Activated naive CD4-positive, alpha-beta T cell treated with anti-CD3 and anti-CD28 coated beads, Interleukin-2, amount 50 U/mL, for 24 hours (primary cell): ENCODE measurements around the gene KLF16.

Experiments used
- H3K27ac Mint-ChIP-seq: one replicate; pipeline ENCODE4 v1.8.0; 2021; ENCODE audit warnings: mild to moderate bottlenecking, mixed read lengths
- H3K27me3 Mint-ChIP-seq: one replicate; pipeline ENCODE4 v1.8.0; 2021; ENCODE audit warnings: mixed read lengths
- H3K36me3 Mint-ChIP-seq: one replicate; pipeline ENCODE4 v1.8.0; 2021; ENCODE audit warnings: mixed read lengths
- H3K4me1 Mint-ChIP-seq: one replicate; pipeline ENCODE4 v1.8.0; 2021; ENCODE audit warnings: mixed read lengths
- H3K4me3 Mint-ChIP-seq: one replicate; pipeline ENCODE4 v1.8.0; 2021; ENCODE audit warnings: mild to moderate bottlenecking, mixed read lengths
- H3K9me3 Mint-ChIP-seq: one replicate; pipeline ENCODE4 v1.8.0; 2021; ENCODE audit warnings: mixed read lengths

The KLF16 gene

DNA sequence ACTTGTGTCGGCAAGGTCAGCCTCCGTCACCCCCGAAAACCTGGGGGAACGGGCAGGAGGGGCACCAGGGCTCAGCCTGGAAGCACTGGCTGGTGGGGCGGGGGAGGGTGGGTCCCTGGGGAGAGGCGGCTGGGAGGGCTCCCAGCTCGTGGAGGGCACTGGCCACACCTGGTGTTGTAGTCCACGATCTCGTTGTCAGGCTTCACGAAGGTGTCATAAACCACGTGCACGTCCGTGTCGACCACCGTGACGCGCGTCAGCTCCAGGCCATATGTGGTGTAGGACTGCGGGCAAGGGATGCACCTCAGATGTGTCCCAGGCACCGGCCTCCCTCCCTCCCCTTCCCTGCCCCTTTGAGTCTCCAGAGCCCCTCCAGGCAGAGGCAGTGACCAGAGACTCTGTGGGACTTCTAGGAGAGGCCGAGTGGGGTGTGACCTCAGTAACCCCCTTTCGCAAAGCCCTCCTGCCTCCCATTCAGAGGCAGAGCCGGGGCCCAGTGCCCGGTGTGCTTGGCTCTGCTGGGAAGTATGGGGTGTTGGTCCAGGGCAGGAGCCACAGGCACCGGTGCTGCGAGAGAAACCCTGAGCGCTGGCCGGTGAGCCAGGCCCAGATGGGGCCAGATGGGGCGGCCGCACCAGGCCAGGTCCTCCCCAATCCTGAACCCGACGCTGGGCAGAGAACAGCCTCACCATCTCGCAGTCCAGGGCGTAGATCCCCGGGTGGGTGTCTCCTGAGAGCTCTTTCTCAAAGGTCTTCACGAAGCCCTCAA lies 46.7 kb downstream of the KLF16 start:
- peaks cover 9% of the 10 kb centered on the region for H3K4me1 Mint-ChIP-seq
- peaks cover 2% of the 10 kb centered on the region for H3K36me3 Mint-ChIP-seq
- H3K27me3 Mint-ChIP-seq = no peaks in the 10 kb centered on the region
- H3K27ac Mint-ChIP-seq = no peak overlapping the region
- H3K4me3 Mint-ChIP-seq = no peak overlapping the region
- H3K9me3 Mint-ChIP-seq = no peaks in the 10 kb centered on the region

- Mint-ChIP-seq H3K4me3 (no peak overlapping the region), H3K27me3 (no peaks in the 10 kb centered on the region), H3K4me1 (peaks cover 14% of the 10 kb centered on the region), H3K36me3 (peaks cover 2% of the 10 kb centered on the region), H3K9me3 (no peaks in the 10 kb centered on the region), H3K27ac (no peak overlapping the region)
Observed at GRCh38 chr19:1815605-1816529, 47.5 kb downstream of the KLF16 start.

DNA sequence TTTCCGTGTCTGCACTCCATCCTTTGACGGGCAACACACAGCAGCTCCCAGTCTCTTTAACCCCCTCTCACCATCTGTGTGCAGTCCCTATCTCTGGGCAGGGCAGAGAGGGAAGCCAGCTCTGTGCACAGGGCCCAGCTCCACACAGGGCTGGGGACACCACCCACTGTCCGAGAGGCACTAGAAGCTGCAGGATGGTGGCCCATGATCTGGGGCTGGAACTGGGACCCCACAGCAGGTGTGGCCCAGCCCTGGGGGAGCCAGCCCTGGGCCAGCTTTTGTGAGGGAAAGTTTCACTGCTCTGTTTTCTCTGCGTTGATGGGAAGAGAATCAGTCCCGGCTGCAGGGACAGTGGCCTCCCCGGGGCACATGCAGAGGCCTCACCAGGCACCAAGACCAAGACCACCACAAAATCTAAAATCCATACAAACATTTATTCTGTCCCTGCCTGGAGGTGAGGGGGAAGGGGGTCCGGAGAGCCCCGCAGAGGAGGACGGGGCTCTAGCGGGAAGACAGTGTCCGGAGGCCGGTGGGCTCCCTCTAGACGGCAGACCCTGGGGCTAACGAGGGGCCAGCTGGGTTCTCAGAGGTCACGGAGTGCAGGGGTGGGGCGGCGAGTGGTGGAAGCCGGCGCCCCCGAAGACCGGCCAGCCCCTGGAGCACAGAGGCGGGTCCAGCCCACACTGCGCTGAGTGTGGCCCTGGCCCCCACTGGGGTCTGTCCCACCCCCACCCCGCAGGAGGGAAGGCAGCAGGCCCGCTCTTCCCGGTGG lies 48.4 kb downstream of the KLF16 start:
- H3K36me3 Mint-ChIP-seq = no peaks in the 10 kb centered on the region
- H3K27me3 Mint-ChIP-seq = no peaks in the 10 kb centered on the region
- H3K27ac Mint-ChIP-seq = no peak overlapping the region
- peaks cover 14% of the 10 kb centered on the region for H3K4me1 Mint-ChIP-seq
- no peak overlapping the region for H3K4me3 Mint-ChIP-seq
- no peaks in the 10 kb centered on the region for H3K9me3 Mint-ChIP-seq

DNA sequence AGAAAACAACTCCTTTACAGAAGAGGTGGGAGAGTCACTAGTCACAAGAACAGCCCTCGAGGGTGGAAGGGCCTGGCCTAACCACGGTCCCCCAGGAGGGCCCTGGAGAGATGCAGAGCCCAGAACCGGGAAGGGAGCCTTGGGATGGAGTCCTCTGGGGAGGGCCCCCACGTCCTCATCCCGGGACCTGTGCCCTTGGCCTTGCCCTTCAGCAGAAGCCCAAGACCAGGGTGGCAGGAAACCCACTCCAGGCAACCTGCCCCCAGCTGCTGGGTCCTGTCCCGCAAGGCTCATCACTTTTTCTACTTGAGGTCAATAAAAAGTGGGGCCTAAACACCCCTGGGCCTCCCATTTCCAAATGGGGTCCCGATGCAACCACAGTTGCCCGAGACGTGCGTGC lies 49.0 kb downstream of the KLF16 start:
- Mint-ChIP-seq H3K9me3 (no peaks in the 10 kb centered on the region), H3K36me3 (no peaks in the 10 kb centered on the region), H3K4me1 (peaks cover 14% of the 10 kb centered on the region), H3K27ac (no peak overlapping the region), H3K4me3 (no peak overlapping the region), H3K27me3 (no peaks in the 10 kb centered on the region)

GRCh38 chr19:1813192-1814182 lies 49.9 kb downstream of the KLF16 start:
- Mint-ChIP-seq H3K27ac (no peak overlapping the region), H3K4me1 (peaks cover 14% of the 10 kb centered on the region), H3K9me3 (no peaks in the 10 kb centered on the region)

GRCh38 chr19:1812426-1813191 lies 50.8 kb downstream of the KLF16 start:
- Mint-ChIP-seq H3K27ac (peak overlapping the region; percentile 59), H3K4me1 (peaks cover 14% of the 10 kb centered on the region), H3K9me3 (no peaks in the 10 kb centered on the region), H3K27me3 (no peaks in the 10 kb centered on the region), H3K36me3 (no peaks in the 10 kb centered on the region), H3K4me3 (peak overlapping the region; percentile 93)

More at GRCh38 chr19:1813192-1814182, 49.9 kb downstream of the KLF16 start:
- H3K36me3 Mint-ChIP-seq = no peaks in the 10 kb centered on the region
- H3K27me3 Mint-ChIP-seq = no peaks in the 10 kb centered on the region
- peak overlapping the region; percentile 93 for H3K4me3 Mint-ChIP-seq

DNA sequence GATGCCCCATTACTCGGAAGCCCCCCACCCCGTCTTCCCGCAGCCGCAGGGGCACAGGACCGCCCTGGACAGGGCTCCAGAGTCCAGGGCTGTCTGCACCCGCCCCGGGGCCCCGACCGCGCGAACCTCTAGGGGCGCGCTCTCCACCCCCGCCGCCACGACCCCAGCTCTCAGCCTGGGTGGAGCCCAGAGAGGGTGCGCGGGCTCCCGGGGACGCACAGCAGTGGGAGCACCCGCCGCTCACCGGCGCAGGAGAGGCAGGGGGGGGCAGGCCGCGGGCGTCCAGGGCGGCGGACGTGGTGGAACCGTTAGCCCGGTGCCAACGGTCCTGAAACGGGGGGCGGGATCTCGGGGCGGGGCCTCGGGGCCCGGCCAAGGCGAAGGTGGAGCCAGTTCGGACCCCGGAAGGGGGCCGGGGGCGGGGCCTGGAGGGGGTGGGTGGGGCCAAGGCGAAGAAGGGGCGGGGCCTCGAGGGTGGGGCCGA lies 51.4 kb downstream of the KLF16 start, which contains the start of gene ATP8B3:
TSS of gene ATP8B3 (minus strand) at position 335 of the 484 bp plus-strand sequence. CDS start 540 bp downstream, outside the sequence.
- Mint-ChIP-seq H3K4me1 (peaks cover 14% of the 10 kb centered on the region), H3K27me3 (no peaks in the 10 kb centered on the region), H3K36me3 (no peaks in the 10 kb centered on the region), H3K4me3 (peak within 1 kb of the TSS; percentile 93), H3K9me3 (no peaks in the 10 kb centered on the region), H3K27ac (peak within 1 kb of the TSS; percentile 77)

- Mint-ChIP-seq H3K9me3 (no peaks in the 10 kb centered on the region), H3K4me1 (peaks cover 14% of the 10 kb centered on the region), H3K27ac (peak overlapping the region; percentile 77), H3K4me3 (peak overlapping the region; percentile 73), H3K36me3 (no peaks in the 10 kb centered on the region), H3K27me3 (no peaks in the 10 kb centered on the region)
Observed at GRCh38 chr19:1811472-1811894, 51.9 kb downstream of the KLF16 start.

- Mint-ChIP-seq H3K4me1 (peaks cover 14% of the 10 kb centered on the region), H3K4me3 (peak overlapping the region; percentile 11), H3K9me3 (no peaks in the 10 kb centered on the region), H3K27me3 (no peaks in the 10 kb centered on the region), H3K36me3 (no peaks in the 10 kb centered on the region), H3K27ac (no peak overlapping the region)
Observed at GRCh38 chr19:1810439-1811160, 52.8 kb downstream of the KLF16 start.

DNA sequence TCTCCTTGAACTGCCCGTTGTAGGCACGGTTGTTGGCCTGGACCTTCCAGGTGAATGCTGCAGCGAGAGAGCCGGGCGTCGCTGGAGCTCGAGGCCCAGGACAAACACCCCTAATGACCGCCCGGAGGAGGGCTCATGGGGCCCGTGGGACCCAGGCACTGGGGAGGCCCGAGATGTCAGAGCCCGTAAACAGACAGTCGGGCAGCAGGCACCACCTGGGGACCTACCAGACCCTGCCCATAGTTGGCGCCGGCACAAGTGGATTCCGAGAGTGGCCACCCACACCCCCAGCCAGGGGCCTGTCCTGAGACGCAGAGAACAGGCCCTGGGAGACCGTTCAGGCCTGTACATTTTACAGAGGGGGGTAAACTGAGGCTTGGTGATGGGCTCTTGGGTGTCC lies 53.7 kb downstream of the KLF16 start:
- H3K36me3 Mint-ChIP-seq = no peaks in the 10 kb centered on the region
- H3K4me1 Mint-ChIP-seq = peaks cover 14% of the 10 kb centered on the region
- H3K27me3 Mint-ChIP-seq = no peaks in the 10 kb centered on the region
- H3K27ac Mint-ChIP-seq = no peak overlapping the region
- H3K4me3 Mint-ChIP-seq = no peak overlapping the region
- H3K9me3 Mint-ChIP-seq = no peaks in the 10 kb centered on the region

GRCh38 chr19:1808395-1808731 lies 55.0 kb downstream of the KLF16 start:
- H3K4me1 Mint-ChIP-seq = peaks cover 14% of the 10 kb centered on the region
- H3K9me3 Mint-ChIP-seq = no peaks in the 10 kb centered on the region
- no peaks in the 10 kb centered on the region for H3K36me3 Mint-ChIP-seq
- no peak overlapping the region for H3K27ac Mint-ChIP-seq
- H3K4me3 Mint-ChIP-seq = no peak overlapping the region
- H3K27me3 Mint-ChIP-seq = no peaks in the 10 kb centered on the region

DNA sequence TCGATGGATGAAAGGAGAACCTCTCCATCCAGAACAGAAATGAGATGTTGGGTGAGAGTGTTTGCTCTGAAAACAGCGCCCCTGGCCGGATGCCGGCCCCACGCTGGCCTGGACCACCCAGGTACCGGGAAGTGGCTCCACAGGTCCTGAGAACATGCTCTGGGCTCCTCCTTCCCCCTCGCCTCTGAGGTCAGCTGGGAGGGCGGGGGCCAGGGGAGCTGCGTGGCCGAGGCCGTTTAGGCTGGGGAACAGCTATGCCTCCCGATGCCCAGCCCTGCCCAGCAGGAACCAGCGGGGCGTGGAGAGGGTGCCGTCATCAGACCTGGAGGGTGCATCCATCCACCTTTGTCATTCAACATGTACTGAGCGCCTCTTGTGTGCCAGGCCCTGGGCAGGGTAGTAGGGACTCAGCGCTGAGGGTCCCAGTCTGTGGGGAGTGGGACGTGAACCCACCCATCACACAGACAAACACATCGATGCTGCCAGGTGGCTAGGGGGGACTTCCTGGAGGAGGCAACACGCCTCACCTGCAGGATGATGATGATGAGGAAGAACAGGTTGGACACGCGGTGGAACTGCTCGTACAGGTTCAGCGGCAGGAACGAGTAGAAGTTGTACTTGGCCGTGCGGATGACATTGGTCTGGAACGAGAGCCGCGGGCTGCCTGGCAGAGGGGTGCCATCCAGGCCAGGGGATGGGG lies 55.5 kb downstream of the KLF16 start:
- Mint-ChIP-seq H3K9me3 (no peaks in the 10 kb centered on the region), H3K27me3 (no peaks in the 10 kb centered on the region), H3K27ac (no peak overlapping the region), H3K36me3 (no peaks in the 10 kb centered on the region), H3K4me3 (no peak overlapping the region), H3K4me1 (peaks cover 9% of the 10 kb centered on the region)
